Measurements from ENCODE around the gene ATP6V1B1.
A peak's percentile ranks its signal among the peaks of the same experiment; 100 is the strongest.

ATP6V1B1 gene

GRCh38 chr2:70948337-70949003 is 12.8 kb downstream of the ATP6V1B1 start:
- peak; percentile 37 for DNase-seq

DNA sequence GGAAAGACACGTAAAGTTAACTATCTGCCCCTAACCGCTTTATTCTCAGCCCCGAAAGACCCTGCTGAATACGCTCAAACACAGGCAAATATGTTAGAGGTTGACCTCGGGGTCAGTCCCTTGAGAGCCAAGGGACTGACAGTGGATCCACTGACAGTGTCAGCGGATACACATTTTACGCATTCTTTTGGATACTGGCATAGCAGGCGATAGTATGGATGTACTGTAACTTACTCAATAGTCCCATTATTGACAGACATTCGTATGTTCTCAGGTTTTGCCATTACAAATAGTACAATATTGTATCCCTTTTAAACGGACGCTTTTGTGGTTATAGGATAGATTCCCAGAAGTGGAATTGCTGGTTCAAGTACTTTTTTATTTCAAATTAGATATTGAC is 13.4 kb downstream of the ATP6V1B1 start:
- no peak for DNase-seq

DNA sequence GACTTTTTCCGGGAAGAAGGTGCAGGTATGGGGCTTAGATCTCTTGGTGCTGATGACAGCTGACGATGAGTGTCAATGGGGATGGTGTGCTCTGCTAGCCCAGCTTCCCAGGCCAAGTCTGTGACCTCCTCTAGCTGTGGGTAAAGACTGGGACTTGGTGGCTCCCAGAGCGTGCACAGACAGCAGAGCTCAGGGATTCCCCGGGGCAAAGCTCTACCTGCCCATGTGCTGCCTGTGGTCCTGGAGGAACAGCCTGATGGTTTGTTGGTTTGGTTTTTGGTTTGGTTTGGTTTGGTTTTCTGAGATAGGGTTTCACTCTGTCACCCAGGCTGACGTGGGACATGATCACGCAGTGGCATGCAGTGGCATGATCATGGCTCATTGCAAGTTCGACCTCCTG is 19.2 kb downstream of the ATP6V1B1 start:
- no peak for DNase-seq

DNA sequence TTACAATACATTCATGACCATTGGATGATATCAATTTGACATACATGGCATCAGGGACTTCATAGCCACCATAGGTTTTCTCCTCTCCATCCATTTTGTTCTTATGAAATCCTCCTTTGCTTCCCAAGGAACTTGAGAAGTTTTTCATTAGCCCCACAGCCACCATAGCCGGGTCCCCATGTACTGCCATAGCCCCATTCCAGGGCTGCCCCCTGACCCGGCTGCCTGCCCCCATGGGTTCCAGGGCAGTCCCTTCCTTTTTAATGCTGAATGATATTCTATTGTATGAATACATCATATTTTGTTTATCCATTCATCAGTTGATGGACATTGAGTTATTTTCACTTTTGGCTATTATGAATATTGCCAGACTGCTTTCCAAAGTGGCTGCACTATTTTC is 20.4 kb downstream of the ATP6V1B1 start:
- DNase-seq, result no peak

DNA sequence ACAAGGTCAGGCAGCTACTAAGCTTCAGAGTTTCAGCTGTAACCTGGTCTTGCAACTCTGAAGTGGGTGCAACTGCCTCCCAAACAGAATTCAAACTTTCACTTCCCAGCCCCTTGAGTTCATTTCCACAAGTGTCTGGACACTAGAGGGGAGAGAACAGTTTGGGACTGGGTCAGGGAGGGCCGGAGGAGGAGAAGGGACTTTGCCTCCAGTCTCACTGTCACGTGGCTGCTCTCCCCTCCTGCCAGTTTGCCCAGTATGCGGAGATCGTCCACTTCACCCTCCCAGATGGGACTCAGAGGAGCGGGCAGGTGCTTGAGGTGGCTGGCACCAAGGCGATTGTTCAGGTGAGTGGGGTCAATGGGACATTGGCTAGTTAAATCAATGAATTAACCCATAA is 22.1 kb downstream of the ATP6V1B1 start:
- no peak for DNase-seq

DNA sequence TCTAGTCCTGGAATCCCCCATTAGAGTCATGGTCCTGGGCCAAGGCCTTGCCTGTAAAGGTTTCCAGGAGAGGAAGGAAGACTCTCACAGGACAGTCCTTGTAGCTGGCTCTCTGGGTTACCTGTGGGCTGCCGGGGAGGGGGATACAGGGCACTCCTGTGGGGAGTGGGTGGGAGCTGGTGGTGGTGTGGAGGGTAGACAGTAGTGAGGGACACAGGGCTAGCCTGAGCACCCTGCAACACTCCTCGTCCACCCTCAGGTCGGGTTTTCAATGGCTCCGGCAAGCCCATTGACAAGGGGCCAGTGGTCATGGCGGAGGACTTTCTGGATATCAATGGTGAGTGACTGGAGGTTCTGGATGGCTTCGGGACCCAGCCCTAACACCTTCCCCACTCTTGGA is 23.1 kb downstream of the ATP6V1B1 start:
- no peak for DNase-seq

DNA sequence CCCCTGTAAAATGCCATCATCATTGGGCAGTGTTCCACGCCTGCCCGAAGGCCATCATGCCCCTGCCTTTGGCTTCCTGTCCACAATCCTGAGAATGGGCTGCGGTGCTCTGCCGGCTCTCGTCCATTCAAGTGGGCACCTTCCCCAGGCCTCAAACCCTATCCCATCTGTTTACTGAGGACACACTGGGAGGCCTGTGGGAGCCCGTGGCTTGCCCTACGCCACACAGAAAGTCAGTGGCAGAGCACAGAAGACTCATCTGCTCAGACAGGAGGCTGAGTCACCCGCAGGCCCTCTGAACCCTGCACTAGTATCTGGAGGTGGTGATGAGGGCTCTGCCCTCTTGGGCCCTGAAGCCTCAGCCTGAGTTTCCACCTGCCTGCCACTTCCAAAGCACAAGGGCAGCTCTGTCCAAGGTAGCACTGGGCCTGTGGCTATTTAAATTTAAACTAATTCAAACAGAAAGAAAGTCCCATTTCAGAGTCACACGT is 23.6 kb downstream of the ATP6V1B1 start:
- DNase-seq, result no peak

- DNase-seq, result no peak
These were observed 24.4 kb downstream of the ATP6V1B1 start for GRCh38 chr2:70959851-70960832.

- no peak for DNase-seq
These were observed 25.3 kb downstream of the ATP6V1B1 start for GRCh38 chr2:70960833-70961647.

- no peak for DNase-seq
These were observed 25.9 kb downstream of the ATP6V1B1 start for GRCh38 chr2:70961648-70961994.

GRCh38 chr2:70962211-70962884 is 26.6 kb downstream of the ATP6V1B1 start:
- DNase-seq, result no peak

GRCh38 chr2:70962885-70963878 is 27.5 kb downstream of the ATP6V1B1 start:
- DNase-seq, result no peak

- no peak for DNase-seq
These were observed 28.4 kb downstream of the ATP6V1B1 start for GRCh38 chr2:70964133-70964532.

- DNase-seq, result no peak
These were observed 29.1 kb downstream of the ATP6V1B1 start for GRCh38 chr2:70964596-70965386.

DNA sequence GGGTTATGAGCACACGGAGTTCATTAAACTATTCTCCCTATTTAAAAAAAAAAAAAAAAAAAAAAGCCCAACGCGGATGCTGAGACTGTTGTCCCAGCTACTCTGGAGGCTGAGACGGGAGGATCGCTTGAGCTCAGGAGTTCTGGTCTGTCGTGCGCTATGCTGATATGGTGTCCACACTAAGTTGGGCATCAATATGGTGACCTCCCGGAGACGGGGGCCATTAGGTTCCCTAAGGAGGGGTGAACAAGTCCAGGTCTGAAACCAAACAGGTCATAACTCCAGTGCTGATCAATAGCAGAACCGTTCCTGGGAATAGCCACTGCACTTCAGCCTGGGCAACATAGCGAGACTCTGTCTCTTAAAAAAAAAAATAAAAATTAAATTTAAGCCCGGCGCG is 29.8 kb downstream of the ATP6V1B1 start:
- DNase-seq, result no peak

- DNase-seq, result no peak
These were observed 31.0 kb downstream of the ATP6V1B1 start for GRCh38 chr2:70966681-70967080.

DNA sequence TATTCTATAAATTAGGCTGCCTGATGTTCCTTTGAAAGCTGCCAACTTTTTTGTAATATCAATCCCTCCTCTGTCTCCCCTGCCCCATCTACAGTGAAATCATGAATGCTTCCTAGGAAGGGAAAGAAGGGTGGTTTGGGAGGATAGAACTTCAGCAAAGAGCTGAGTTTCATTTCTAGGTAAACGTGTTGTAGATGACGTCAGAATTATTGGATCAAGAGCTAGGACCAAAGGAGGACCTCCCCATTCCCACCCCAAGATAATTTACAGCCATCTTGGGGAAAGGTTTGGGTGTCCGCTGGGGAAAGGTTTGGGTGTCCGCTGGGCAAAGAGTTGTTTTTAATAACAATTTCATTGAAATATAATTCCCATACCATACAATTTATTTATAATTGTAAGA is 31.5 kb downstream of the ATP6V1B1 start:
- no peak for DNase-seq

- no peak for DNase-seq
These were observed 38.9 kb downstream of the ATP6V1B1 start for GRCh38 chr2:70974592-70974991.

DNA sequence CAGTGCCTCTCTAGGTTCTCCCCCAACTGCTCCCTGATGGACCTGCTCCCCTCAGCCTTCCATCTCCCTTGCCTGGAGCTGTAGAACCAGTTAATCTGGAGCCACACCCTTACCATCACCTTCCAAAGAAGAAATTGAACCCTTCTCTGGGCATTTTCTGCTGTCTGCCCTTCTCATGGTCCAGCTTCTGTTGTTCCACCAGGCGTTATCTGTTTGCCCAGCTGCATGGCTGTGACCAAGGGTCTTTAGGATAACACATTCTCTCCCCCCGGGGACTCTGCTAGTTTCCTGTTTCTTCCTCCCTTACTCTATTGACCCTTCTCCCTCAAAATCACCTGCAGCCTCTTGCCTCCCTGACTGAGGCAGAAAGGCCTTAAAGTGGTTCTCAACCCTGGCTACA is 39.5 kb downstream of the ATP6V1B1 start:
- DNase-seq, result no peak

DNA sequence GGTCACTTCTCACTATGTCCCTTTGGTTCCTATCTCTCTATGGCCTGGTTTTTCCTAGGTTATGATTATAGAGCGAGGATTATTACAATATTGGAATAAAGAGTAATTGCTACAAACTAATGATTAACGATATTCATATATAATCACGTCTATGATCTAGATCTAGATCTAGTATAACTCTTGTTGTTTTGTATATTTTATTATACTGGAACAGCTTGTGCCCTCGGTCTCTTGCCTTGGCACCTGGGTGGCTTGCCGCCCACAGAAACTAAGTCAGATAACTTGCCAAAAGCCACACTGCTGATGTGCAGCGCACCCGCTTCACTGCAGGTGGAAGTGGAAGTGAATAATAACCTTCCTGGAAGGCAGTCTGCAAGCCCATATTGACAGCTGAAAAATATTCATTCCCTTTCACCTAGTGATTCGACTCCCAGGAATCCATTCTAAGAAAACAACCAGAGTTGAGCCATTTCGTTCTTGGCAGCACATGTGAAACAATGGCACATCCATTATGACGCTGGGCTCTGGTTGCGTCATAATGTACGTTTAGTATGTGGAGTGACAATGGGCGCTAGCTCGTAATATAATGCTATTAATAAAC is 42.0 kb downstream of the ATP6V1B1 start:
- no peak for DNase-seq

All from DMS 273 treated with DMSO at 0.1 percent for 48 hours (cell line).